ENCODE data around the gene AGAP1. TPM values are rescaled to one million over a fixed set of nuclear protein-coding genes. Genes with fewer than 3 reads are reported as not detected.

The AGAP1 gene
- total RNA-seq, 1 donor from 2014 or later, result 54.7 TPM

DNA sequence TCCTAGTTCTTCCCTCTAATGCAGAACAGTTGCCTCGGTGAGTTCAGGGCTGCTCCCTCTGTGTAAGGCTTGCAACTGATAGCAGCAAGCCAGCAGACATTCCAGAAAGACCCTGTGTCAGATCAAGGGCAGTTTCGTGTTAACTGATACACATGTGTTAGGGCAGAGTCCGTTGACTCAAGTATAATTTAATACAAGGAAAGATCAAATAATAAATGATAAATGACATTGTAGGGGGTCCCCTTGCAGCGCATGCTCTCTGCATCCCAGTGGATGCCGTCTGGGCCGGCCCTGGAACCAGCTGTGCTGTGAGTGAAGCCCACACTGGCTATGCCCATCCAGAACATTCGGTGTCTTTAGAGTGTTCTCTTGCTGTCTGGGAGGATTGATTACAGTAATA is 180.3 kb downstream of the AGAP1 start:
- H3K4me3 Mint-ChIP-seq, result no peak overlapping the region

DNA sequence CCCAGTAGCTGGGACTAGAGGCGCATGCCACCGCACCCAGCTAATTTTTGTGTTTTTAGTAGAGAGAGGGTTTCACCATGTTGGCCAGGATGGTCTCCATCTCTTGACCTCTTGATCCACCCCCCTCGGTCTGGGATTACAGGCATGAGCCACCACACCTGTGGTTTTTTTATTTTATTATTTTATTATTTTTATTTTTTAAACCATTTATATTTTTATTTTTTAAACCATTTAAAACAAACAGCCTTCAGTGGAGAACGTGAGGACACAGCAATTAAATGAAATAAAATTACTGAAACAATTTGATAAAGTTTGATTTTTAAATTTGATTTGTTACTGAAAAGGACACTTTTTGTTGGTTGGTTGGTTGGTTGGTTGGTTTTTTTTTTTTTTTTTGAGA is 181.0 kb downstream of the AGAP1 start:
- Mint-ChIP-seq H3K36me3 (ENCODE audit: low read depth) (no peaks in the 10 kb centered on the region), H3K4me1 (peaks cover 50% of the 10 kb centered on the region)

More for the DNA sequence above, 180.3 kb downstream of the AGAP1 start:
- Mint-ChIP-seq H3K27me3 (ENCODE audit: low read depth) (peaks cover 15% of the 10 kb centered on the region), H3K9me3 (no peaks in the 10 kb centered on the region), H3K4me1 (peaks cover 47% of the 10 kb centered on the region), H3K36me3 (ENCODE audit: low read depth) (no peaks in the 10 kb centered on the region), H3K27ac (ENCODE audit: unreplicated experiment) (no peak overlapping the region)
- TF ChIP-seq, protein P1, sequence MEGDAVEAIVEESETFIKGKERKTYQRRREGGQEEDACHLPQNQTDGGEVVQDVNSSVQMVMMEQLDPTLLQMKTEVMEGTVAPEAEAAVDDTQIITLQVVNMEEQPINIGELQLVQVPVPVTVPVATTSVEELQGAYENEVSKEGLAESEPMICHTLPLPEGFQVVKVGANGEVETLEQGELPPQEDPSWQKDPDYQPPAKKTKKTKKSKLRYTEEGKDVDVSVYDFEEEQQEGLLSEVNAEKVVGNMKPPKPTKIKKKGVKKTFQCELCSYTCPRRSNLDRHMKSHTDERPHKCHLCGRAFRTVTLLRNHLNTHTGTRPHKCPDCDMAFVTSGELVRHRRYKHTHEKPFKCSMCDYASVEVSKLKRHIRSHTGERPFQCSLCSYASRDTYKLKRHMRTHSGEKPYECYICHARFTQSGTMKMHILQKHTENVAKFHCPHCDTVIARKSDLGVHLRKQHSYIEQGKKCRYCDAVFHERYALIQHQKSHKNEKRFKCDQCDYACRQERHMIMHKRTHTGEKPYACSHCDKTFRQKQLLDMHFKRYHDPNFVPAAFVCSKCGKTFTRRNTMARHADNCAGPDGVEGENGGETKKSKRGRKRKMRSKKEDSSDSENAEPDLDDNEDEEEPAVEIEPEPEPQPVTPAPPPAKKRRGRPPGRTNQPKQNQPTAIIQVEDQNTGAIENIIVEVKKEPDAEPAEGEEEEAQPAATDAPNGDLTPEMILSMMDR (conservative IDR thresholded peaks at IDR 0.05), result no peak
- DNase-seq (ENCODE audit: low read depth, low spot score), result no peak

DNA sequence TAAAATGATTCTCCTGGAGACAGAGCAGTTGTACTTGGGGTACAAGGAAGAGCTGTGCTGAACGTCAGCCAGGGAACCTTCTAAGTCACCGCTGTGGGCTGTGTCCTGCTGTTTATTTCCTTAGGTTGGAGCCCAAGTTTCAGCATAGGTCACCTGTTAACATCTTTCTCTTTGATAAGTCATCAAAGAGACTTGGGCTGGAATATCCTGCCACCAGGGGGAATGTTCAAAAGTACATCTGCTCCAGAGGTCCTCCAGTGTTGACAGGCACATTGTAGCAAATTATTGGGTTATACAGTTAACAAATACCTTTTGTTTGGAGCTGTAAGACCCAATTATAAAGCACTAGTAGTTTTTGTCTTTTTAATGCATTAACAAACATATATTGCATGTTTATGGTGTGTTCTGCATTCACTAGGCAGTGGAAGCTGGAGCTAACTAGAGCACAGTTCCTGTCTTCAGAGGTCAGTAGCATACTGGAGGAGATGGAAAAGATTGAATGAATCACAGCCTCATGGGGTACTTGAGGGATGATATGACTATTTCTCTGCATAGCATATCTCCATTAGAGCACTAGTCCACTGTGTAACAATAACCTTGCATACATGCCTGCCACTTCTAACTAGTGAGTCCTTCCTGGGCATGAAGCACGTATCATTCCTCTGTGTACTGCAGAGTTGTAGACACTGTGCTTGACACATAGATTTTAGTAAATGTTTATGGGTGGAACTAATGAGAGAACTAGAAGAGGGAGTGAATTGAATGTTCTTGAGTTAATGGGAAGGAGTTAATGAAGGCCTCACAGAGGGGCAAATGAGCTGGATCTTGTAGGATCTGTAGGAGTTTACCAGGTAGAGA is 182.1 kb downstream of the AGAP1 start:
- DNase-seq (ENCODE audit: low read depth, low spot score), result no peak
- Mint-ChIP-seq H3K36me3 (ENCODE audit: low read depth) (no peaks in the 10 kb centered on the region), H3K4me3 (no peak overlapping the region), H3K27me3 (ENCODE audit: low read depth) (peaks cover 15% of the 10 kb centered on the region), H3K4me1 (peaks cover 55% of the 10 kb centered on the region), H3K27ac (ENCODE audit: unreplicated experiment) (no peak overlapping the region), H3K9me3 (no peaks in the 10 kb centered on the region)
- TF ChIP-seq, protein P1 (conservative IDR thresholded peaks at IDR 0.05), result peak; percentile 34

More for the DNA sequence above, 181.0 kb downstream of the AGAP1 start:
- TF ChIP-seq, protein P1 (conservative IDR thresholded peaks at IDR 0.05), result no peak
- H3K27me3 Mint-ChIP-seq (ENCODE audit: low read depth), result peaks cover 15% of the 10 kb centered on the region
- H3K4me3 Mint-ChIP-seq, result no peak overlapping the region
- no peak for DNase-seq (ENCODE audit: low read depth, low spot score)
- no peak overlapping the region for H3K27ac Mint-ChIP-seq (ENCODE audit: unreplicated experiment)
- H3K9me3 Mint-ChIP-seq, result no peaks in the 10 kb centered on the region

DNA sequence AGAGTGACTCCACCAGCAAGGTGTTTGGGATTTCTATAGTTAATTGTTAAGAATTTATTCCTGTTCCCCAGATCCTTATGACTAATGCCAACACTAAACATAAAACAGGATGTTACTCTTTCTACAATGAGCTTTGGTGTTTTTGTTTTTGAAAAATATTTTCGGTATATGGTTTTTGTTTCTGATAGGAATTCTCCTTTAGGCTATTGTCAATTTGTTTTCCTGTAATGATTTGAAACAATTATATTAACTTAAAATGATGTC is 182.6 kb downstream of the AGAP1 start:
- Mint-ChIP-seq H3K36me3 (ENCODE audit: low read depth) (no peaks in the 10 kb centered on the region), H3K4me1 (peaks cover 54% of the 10 kb centered on the region), H3K27me3 (ENCODE audit: low read depth) (peaks cover 13% of the 10 kb centered on the region), H3K9me3 (no peaks in the 10 kb centered on the region), H3K4me3 (no peak overlapping the region), H3K27ac (ENCODE audit: unreplicated experiment) (no peak overlapping the region)
- DNase-seq (ENCODE audit: low read depth, low spot score), result no peak
- TF ChIP-seq, protein P1 (conservative IDR thresholded peaks at IDR 0.05), result no peak

DNA sequence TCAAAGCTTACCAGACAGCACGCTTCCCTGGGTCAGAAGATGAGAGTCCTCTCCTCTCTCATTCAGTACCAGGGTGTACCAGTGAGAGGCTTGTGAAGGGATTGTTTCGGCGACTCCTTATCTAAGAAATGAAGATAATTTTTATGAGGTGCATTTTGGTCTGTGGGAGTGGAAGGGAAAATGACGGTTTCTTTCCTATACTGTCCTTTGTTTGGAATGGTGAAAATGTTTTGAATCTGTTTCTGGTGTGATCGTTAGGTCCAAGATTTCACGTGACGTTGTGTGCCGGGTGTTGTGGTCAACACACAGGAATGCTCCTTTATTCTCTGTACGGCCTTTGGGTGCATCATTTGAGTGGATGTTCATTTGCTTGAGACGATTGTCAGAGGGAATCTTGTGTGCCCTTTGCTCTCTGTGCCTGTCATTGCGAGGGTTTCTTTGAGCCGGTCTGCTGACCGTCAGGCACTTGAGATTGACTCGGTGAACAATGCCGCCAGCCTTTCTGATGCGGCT is 183.5 kb downstream of the AGAP1 start:
- Mint-ChIP-seq H3K4me1 (peaks cover 45% of the 10 kb centered on the region), H3K27me3 (ENCODE audit: low read depth) (peaks cover 5% of the 10 kb centered on the region), H3K9me3 (no peaks in the 10 kb centered on the region), H3K27ac (ENCODE audit: unreplicated experiment) (no peak overlapping the region), H3K4me3 (peak overlapping the region; percentile 6), H3K36me3 (ENCODE audit: low read depth) (no peaks in the 10 kb centered on the region)
- TF ChIP-seq, protein P1 (conservative IDR thresholded peaks at IDR 0.05), result no peak
- DNase-seq (ENCODE audit: low read depth, low spot score), result no peak

Data from neural crest cell (in vitro differentiated cells).